K562 (cell line): ENCODE results near the gene OR1I1.

ENCODE experiments used
- BCL6 ChIP-seq: fragments of 250-450 bp; sonication (Bioruptor Pico); IDR thresholded peaks from 2 replicates; pipeline ENCODE4 v1.4.0; 2020
- E2F5 ChIP-seq: sonication (generic); formaldehyde crosslinking; IDR thresholded peaks from 2 replicates; pipeline ENCODE4 v1.8.0; 2022; ENCODE audit warnings: mild to moderate bottlenecking, missing genetic modification reagents
- ELF1 ChIP-seq: fragments of 200-800 bp; sonication (Bioruptor generic); IDR thresholded peaks from 2 replicates; pipeline ENCODE4 v1.6.1; 2016; ENCODE audit warnings: missing genetic modification characterization, missing compliant biosample characterization
- HIVEP1 ChIP-seq: fragments of 250-450 bp; sonication (Bioruptor Pico); IDR thresholded peaks from 2 replicates; pipeline ENCODE4 v1.4.0; 2020; ENCODE audit warnings: mild to moderate bottlenecking
- JUND ChIP-seq, 2 experiments: IDR thresholded peaks; 2 replicates in 1 of 2; 3 replicates in 1 of 2; pipeline ENCODE4 v1.6.1; 2011; ENCODE audit warnings: borderline replicate concordance in 2 of 2, low read depth in 2 of 2, low read length in 2 of 2, improper control_type of control experiment in 1 of 2, missing biosample characterization in 1 of 2, missing genetic modification characterization in 1 of 2, missing genetic modification reagents in 1 of 2
- KAT7 ChIP-seq: sonication (generic); formaldehyde crosslinking; IDR thresholded peaks from 2 replicates; pipeline ENCODE4 v1.8.0; 2022; ENCODE audit warnings: missing genetic modification reagents, mild to moderate bottlenecking, borderline replicate concordance
- KDM1A ChIP-seq, 2 experiments: fragments of 450-650 bp; IDR thresholded peaks; 2 replicates each; pipeline ENCODE4 v1.6.1; 2016; ENCODE audit warnings: mild to moderate bottlenecking in 2 of 2
- NFYB ChIP-seq: IDR thresholded peaks from 2 replicates; pipeline ENCODE4 v1.6.1; 2011; ENCODE audit warnings: mild to moderate bottlenecking, moderate library complexity; ENCODE audit not compliant: insufficient read length; ENCODE audit errors: extremely low read depth
- ZC3H11A ChIP-seq: IDR thresholded peaks from 2 replicates; pipeline ENCODE4 v1.6.1; 2012; ENCODE audit warnings: low read depth, low read length, improper control_type of control experiment
- ZNF212 ChIP-seq: fragments of 450-650 bp; formaldehyde crosslinking; IDR thresholded peaks from 2 replicates; pipeline ENCODE4 v1.4.0; 2020; ENCODE audit warnings: mild to moderate bottlenecking

GRCh38 chr19:15114153-15114540, 32.1 kb downstream of the OR1I1 start:
- no peak for TF ChIP-seq E2F5 (CRISPR knock-in tag)
- no peak for TF ChIP-seq NFYB
- no peak for TF ChIP-seq ELF1 (tag)
- no peak for TF ChIP-seq BCL6
- no peak for TF ChIP-seq ZNF212 (CRISPR knock-in tag)
- no peak for TF ChIP-seq JUND (IDR thresholded peaks at IDR 0.05; ENCODE audit: borderline replicate concordance, low read depth, low read length)
- no peak for TF ChIP-seq JUND (tag; IDR thresholded peaks at IDR 0.05; ENCODE audit: borderline replicate concordance, low read depth, low read length)
- TF ChIP-seq HIVEP1 (CRISPR knock-in tag) = no peak
- TF ChIP-seq ZC3H11A = no peak
- TF ChIP-seq KDM1A (IDR thresholded peaks at IDR 0.05) = no peak
- no peak for TF ChIP-seq KAT7 (CRISPR knock-in tag)
